Measurements from ENCODE around the gene SNAPC2. TPM values are rescaled to one million over a fixed set of nuclear protein-coding genes. Genes with fewer than 3 reads are reported as not detected.

Gene SNAPC2
- total and polyA plus RNA-seq, 4 donors, result 7.6 to 32.1 (median 21.1) TPM

DNA sequence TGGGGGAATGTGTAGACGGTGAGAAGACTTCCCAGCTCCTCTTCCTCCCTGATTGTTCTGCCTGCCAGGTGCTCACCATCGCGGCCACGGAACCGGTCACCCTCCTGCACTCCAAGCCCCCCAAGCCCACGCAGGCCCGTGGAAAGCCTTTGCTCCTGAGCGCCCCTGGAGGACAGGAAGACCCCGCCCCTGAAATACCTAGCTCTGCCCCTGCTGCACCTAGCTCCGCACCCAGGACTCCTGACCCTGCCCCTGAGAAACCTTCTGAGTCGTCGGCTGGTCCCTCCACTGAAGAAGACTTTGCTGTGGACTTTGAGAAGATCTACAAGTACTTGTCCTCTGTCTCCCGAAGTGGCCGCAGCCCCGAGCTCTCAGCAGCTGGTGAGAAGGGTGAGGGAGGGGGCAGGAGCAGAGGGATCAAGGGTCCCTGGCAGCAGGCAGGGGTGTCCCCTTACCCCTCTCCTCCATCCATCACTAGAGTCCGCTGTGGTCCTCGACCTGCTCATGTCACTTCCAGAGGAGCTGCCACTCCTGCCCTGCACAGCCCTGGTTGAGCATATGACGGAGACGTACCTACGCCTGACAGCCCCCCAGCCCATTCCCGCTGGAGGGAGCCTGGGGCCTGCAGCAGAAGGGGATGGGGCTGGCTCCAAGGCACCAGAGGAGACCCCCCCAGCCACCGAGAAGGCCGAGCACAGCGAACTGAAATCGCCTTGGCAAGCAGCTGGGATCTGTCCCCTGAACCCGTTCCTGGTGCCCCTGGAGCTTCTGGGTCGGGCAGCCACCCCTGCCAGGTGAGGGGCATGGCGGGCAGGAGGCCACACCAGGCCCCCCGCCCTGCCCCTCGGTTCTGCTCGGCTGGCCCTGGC is 2.1 kb downstream of the SNAPC2 start:
- H3K4me3 ChIP-seq, result no peak overlapping the region
- H3K27ac ChIP-seq (ENCODE audit: low read depth in 1 of 2, low read length in 1 of 2), result no peak overlapping the region
- DNase-seq, result no peak
- no peak for ATAC-seq (ENCODE audit: insufficient read depth, low FRiP score)
- TF ChIP-seq, protein P1, sequence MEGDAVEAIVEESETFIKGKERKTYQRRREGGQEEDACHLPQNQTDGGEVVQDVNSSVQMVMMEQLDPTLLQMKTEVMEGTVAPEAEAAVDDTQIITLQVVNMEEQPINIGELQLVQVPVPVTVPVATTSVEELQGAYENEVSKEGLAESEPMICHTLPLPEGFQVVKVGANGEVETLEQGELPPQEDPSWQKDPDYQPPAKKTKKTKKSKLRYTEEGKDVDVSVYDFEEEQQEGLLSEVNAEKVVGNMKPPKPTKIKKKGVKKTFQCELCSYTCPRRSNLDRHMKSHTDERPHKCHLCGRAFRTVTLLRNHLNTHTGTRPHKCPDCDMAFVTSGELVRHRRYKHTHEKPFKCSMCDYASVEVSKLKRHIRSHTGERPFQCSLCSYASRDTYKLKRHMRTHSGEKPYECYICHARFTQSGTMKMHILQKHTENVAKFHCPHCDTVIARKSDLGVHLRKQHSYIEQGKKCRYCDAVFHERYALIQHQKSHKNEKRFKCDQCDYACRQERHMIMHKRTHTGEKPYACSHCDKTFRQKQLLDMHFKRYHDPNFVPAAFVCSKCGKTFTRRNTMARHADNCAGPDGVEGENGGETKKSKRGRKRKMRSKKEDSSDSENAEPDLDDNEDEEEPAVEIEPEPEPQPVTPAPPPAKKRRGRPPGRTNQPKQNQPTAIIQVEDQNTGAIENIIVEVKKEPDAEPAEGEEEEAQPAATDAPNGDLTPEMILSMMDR (IDR thresholded peaks at IDR 0.05; ENCODE audit: control extremely low read depth, extremely low read depth), result no peak
- H3K36me3 ChIP-seq (ENCODE audit: control insufficient read depth in 4 of 4, insufficient read depth in 4 of 4, low read length in 4 of 4), result peaks cover 0 to 18% (median 8%) of the 10 kb centered on the region in 4 donors
- peaks cover 0 to 30% (median 17%) of the 10 kb centered on the region in 5 donors for H3K4me1 ChIP-seq (ENCODE audit: control insufficient read depth in 5 of 5, insufficient read depth in 5 of 5, low read length in 5 of 5)
- H3K27me3 ChIP-seq (ENCODE audit: control insufficient read depth in 3 of 3, insufficient read depth in 3 of 3, low read length in 2 of 3), result peaks cover 0 to 22% (median 11%) of the 10 kb centered on the region in 3 donors
- H3K9me3 ChIP-seq (ENCODE audit: control insufficient read depth in 4 of 4, insufficient read depth in 3 of 4, low read length in 3 of 4), result no peaks in the 10 kb centered on the region
- WGBS, 2 donors, result 93 to 94% methylated on average over 31 of the region's 31 CpGs
- H3K9ac ChIP-seq (ENCODE audit: insufficient read depth in 1 of 2, low read length in 2 of 2), result no peak overlapping the region

DNA sequence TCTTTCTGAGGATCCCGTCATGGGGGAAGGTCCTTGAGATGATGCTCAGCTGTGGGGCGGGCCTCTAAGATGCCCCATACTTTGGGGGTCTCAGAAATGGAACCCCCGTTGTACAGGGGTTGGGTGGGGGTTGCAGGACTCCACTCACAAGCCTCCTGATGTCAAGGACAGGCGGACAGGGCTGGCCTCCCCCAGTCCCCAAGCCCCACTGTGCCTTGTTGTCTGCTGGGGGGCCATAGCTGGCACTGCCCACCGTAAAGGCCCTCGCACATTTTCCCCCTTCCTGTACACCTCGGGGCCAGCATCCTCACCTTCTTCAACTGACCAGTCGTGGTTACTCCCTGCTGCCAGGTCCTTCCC is 2.7 kb downstream of the SNAPC2 start:
- H3K4me1 ChIP-seq (ENCODE audit: control insufficient read depth in 5 of 5, insufficient read depth in 5 of 5, low read length in 5 of 5), result peaks cover 0 to 25% (median 17%) of the 10 kb centered on the region in 5 donors
- TF ChIP-seq, protein P1 (IDR thresholded peaks at IDR 0.05; ENCODE audit: control extremely low read depth, extremely low read depth), result no peak
- DNase-seq (no peak), ATAC-seq (ENCODE audit: insufficient read depth, low FRiP score) (no peak)
- H3K27me3 ChIP-seq (ENCODE audit: control insufficient read depth in 3 of 3, insufficient read depth in 3 of 3, low read length in 2 of 3), result peaks cover 0 to 20% (median 8%) of the 10 kb centered on the region in 3 donors
- WGBS, 2 donors, result 89 to 93% methylated on average over 8 of the region's 8 CpGs
- no peak overlapping the region for H3K27ac ChIP-seq (ENCODE audit: low read depth in 1 of 2, low read length in 1 of 2)
- H3K36me3 ChIP-seq (ENCODE audit: control insufficient read depth in 4 of 4, insufficient read depth in 4 of 4, low read length in 4 of 4), result peaks cover 0 to 18% (median 8%) of the 10 kb centered on the region in 4 donors
- H3K9me3 ChIP-seq (ENCODE audit: control insufficient read depth in 4 of 4, insufficient read depth in 3 of 4, low read length in 3 of 4), result no peaks in the 10 kb centered on the region
- H3K9ac ChIP-seq (ENCODE audit: insufficient read depth in 1 of 2, low read length in 2 of 2), result no peak overlapping the region
- H3K4me3 ChIP-seq, result no peak overlapping the region

DNA sequence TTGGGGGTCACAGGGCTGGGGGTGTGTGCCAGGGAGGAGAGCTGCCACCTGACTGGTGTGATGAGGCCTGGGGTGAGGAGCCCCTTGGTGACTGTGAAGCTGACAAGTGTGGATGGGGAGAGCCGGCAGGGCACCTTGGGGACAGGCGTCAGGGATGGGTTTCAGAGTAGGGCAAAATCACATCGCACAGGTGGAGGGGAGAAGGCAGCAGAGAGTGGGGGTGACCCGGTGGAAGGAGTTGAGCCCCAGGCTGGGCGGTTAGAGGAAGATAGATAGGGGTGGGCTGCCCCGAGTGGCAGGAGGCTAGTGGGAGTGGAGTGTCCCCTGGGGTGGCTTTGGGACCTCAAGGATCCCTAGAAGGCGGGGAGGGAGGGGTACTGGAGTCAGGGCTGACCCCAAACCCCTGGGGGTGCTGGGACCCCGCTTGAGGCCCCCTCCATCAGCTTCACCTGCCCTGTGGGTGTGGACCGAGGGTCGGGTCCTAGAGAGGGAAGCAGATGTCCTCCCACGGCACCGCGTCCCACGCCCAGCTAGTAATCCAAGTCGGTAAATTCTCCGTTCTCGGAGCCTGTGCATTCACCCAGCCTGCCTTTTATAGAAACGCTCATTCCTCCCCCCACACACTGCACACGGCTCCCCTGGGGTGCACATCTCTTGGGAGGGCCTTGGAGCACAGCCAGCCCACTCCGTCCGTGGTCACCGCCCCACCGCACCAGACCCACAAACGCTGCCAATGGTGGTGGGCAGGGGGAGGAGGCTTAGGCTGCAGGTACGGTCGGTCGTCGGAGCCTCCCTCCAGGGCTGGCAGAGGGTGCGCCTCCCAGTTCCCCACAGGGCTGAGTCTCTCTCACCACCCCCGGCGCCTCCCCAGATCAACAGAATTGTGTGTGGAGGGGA is 3.4 kb downstream of the SNAPC2 start:
- DNase-seq, result no peak
- WGBS, 2 donors, result 87 to 91% methylated on average over 31 of the region's 31 CpGs
- Histone ChIP-seq H3K36me3 (ENCODE audit: control insufficient read depth in 4 of 4, insufficient read depth in 4 of 4, low read length in 4 of 4) (peaks cover 0 to 18% (median 8%) of the 10 kb centered on the region in 4 donors), H3K4me3 (no peak overlapping the region), H3K27me3 (ENCODE audit: control insufficient read depth in 3 of 3, insufficient read depth in 3 of 3, low read length in 2 of 3) (peaks cover 0 to 13% (median 5%) of the 10 kb centered on the region in 3 donors), H3K9me3 (ENCODE audit: control insufficient read depth in 4 of 4, insufficient read depth in 3 of 4, low read length in 3 of 4) (no peaks in the 10 kb centered on the region), H3K27ac (ENCODE audit: low read depth in 1 of 2, low read length in 1 of 2) (no peak overlapping the region), H3K9ac (ENCODE audit: insufficient read depth in 1 of 2, low read length in 2 of 2) (no peak overlapping the region), H3K4me1 (ENCODE audit: control insufficient read depth in 5 of 5, insufficient read depth in 5 of 5, low read length in 5 of 5) (peaks cover 0 to 30% (median 17%) of the 10 kb centered on the region in 5 donors)
- TF ChIP-seq, protein P1 (IDR thresholded peaks at IDR 0.05; ENCODE audit: control extremely low read depth, extremely low read depth), result no peak
- no peak for ATAC-seq (ENCODE audit: insufficient read depth, low FRiP score)

All from lung (tissue), 12 donors.